ENCODE data around the gene CACNA1H. TPM values are rescaled to one million over a fixed set of nuclear protein-coding genes. Genes with fewer than 3 reads are reported as not detected.

Gene CACNA1H
- total and polyA plus RNA-seq, 2 of the 8 experiments (the other 6 are each of a cell fraction or from before 2014, with no cell fraction given) = 14.0 to 28.7 TPM

GRCh38 chr16:1108299-1109252 is 44.3 kb upstream of the CACNA1H start (continued):
- no peak for TF ChIP-seq RAD21 (IDR thresholded peaks at IDR 0.05 in 1 of 2, conservative IDR thresholded peaks at IDR 0.05 in 1 of 2; ENCODE audit: low read depth in 2 of 2, low read length in 2 of 2)
- TF ChIP-seq SRF (IDR thresholded peaks at IDR 0.05; ENCODE audit: low read depth, low read length) = no peak
- no peak for TF ChIP-seq SP4 (IDR thresholded peaks at IDR 0.05; ENCODE audit: low read length)
- no peak for TF ChIP-seq BRCA1 (IDR thresholded peaks at IDR 0.05; ENCODE audit: low read depth, low read length)
- TF ChIP-seq TCF12 (IDR thresholded peaks at IDR 0.05; ENCODE audit: low read depth, low read length) = no peak
- no peak for TF ChIP-seq MAFK (IDR thresholded peaks at IDR 0.05; ENCODE audit: low read depth, low read length)
- no peak for TF ChIP-seq RNF2 (IDR thresholded peaks at IDR 0.05; ENCODE audit: borderline replicate concordance, low read depth, low read length, missing control alignments, poor library complexity, severe bottlenecking)
- no peak for TF ChIP-seq KDM1A (IDR thresholded peaks at IDR 0.05; ENCODE audit: borderline replicate concordance, low read length)
- no peak for TF ChIP-seq CHD2 (IDR thresholded peaks at IDR 0.05; ENCODE audit: low read length)
- TF ChIP-seq POLR2A (IDR thresholded peaks at IDR 0.05; ENCODE audit: control extremely low read depth in 1 of 2, low read depth in 2 of 2, low read length in 2 of 2) = no peak
